Right lobe of liver (tissue), 6 donors: ENCODE results near the gene BRD4. TPM values are rescaled to one million over a fixed set of nuclear protein-coding genes. Genes with fewer than 3 reads are reported as not detected.
A peak's percentile ranks its signal among the peaks of the same experiment; 100 is the strongest.

Experiments
- ATAC-seq, 4 donors: fragments of 200-7000 bp; cut with Tn5 transposase; one replicate each; pipeline ENCODE4 v1.9.1; 2020; ENCODE audit warnings: mild to moderate bottlenecking in 4 of 4, moderate library complexity in 4 of 4
- DNase-seq, 3 donors: peaks; one replicate each; pipeline ENCODE4 v3.0.0-alpha.2; 2020
- H3K27ac ChIP-seq, 3 donors: fragments of 200-600 bp; one replicate each; pipeline ENCODE4 v1.8.0; 2022
- H3K27me3 ChIP-seq, 2 donors: fragments of 200-600 bp; one replicate each; pipeline ENCODE4 v1.8.0; 2022
- H3K36me3 ChIP-seq, 4 donors: fragments of 200-600 bp; sonication (generic) in 1 of 4; one replicate each; pipeline versions ENCODE4 v1.5.1 to v1.8.0; 2017 to 2022; ENCODE audit warnings: control low read depth in 1 of 4
- H3K4me1 ChIP-seq, 4 donors: fragments of 200-600 bp; sonication (generic) in 1 of 4; one replicate each; pipeline versions ENCODE4 v1.5.1 to v1.8.0; 2017 to 2022; ENCODE audit warnings: control low read depth in 1 of 4
- H3K4me3 ChIP-seq, 3 donors: fragments of 200-600 bp; one replicate each; pipeline ENCODE4 v1.8.0; 2022
- H3K9me3 ChIP-seq, 4 donors: fragments of 200-600 bp; sonication (generic) in 1 of 4; one replicate each; pipeline versions ENCODE4 v1.5.1 to v1.8.0; 2017 to 2022; ENCODE audit warnings: control low read depth in 1 of 4
- CTCF ChIP-seq, 4 donors: fragments of 200-600 bp in 3 of 4; fragments of 450-650 bp in 1 of 4; IDR thresholded peaks; one replicate each; pipeline versions ENCODE4 v1.5.1 to v1.8.0; 2016 to 2022; ENCODE audit warnings: antibody characterized with exemption in 4 of 4, mild to moderate bottlenecking in 2 of 4
- POLR2A ChIP-seq: fragments of 450-650 bp; IDR thresholded peaks from one replicate; pipeline ENCODE4 v1.6.1; 2017; ENCODE audit warnings: antibody characterized with exemption, mild to moderate bottlenecking
- WGBS: methylation state at CpG from one replicate; pipeline ENCODE4 v1.1.6; 2018; ENCODE audit warnings: low coverage, low lambda C conversion rate; ENCODE audit not compliant: insufficient coverage; ENCODE audit errors: missing lambda C conversion rate; 5-methylcytosine and 5-hydroxymethylcytosine counted together
- intact Hi-C, 2 donors: fragments of 100-400 bp; cut with DNase I; formaldehyde crosslinking; loops; one replicate each; pipeline versions ENCODE4 v1.11.2 to v1.14.1; 2022
- total RNA-seq, 6 experiments: library from RNA; depleted of rRNA in 2 of 6; stranded (reverse); fragments of >200 nt in 2 of 6; fragmentation: NEBNext Ultra II Directional in 3 of 6; extraction: Animal tissue kit (Norgen Biotek cat#: 25700) in 3 of 6; gene quantifications; one replicate each; pipeline versions ENCODE4 v1.1.0 to v1.2.4, GENCODE V29; 2016 to 2023
- donor health status: DM: no; HTN: yes; CAD: no.
- donor health status: DM: no; HTN: no; CAD: no.
- donor health status: DM: no; HTN: no; CAD: no.
- donor health status: DM: no; HTN: yes; CAD: no.
- donor health status: DM: no; HTN: yes; CAD: no.

Gene BRD4
- total RNA-seq, 6 experiments from 2014 or later = 20.0 to 52.6 (median 40.6) TPM

DNA sequence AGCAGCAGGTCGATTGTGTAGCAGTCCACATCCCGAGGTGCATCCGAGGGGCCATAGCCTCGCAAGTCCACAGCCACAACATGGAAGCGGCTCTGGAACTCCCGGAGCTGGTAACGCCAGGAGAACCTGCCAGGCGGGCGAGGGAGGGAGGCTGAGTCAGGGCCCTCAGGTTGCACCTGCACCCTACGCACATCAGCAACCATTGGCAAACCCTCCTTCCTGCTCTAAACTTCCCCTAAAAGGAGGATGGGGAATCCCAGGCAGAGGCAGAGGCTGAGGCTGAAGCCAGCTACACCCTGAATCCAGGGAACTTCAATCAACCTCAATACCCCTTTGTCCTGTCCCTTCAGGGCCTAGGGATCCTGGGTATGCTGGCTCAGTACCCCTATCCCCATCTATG lies 101.1 kb downstream of the BRD4 start:
- peaks cover 0 to 3% (median 0%) of the 10 kb centered on the region in 4 donors for H3K4me1 ChIP-seq
- H3K27ac ChIP-seq = no peak overlapping the region
- ATAC-seq (no peak), DNase-seq (no peak)
- no peaks in the 10 kb centered on the region for H3K27me3 ChIP-seq
- no peak overlapping the region for H3K4me3 ChIP-seq
- H3K9me3 ChIP-seq = no peaks in the 10 kb centered on the region
- TF ChIP-seq POLR2A (no peak), CTCF (IDR thresholded peaks at IDR 0.05) (no peak)
- WGBS = no CpG with 5 or more reads among the region's 10 CpGs
- H3K36me3 ChIP-seq = no peaks in the 10 kb centered on the region
- intact Hi-C loops = no loop called here

- DNase-seq (no peak), ATAC-seq (no peak)
- Histone ChIP-seq H3K4me1 (no peaks in the 10 kb centered on the region), H3K36me3 (no peaks in the 10 kb centered on the region), H3K27ac (no peak overlapping the region), H3K4me3 (no peak overlapping the region), H3K9me3 (no peaks in the 10 kb centered on the region), H3K27me3 (peaks cover 0 to 5% of the 10 kb centered on the region in 2 donors)
- intact Hi-C loops = no loop called here
- 88% methylated on average over 6 of the region's 7 CpGs for WGBS
- no peak for TF ChIP-seq CTCF (IDR thresholded peaks at IDR 0.05)
- no peak for TF ChIP-seq POLR2A
These were observed 105.1 kb downstream of the BRD4 start for GRCh38 chr19:15227261-15227660.

- no peak for DNase-seq
- no peak overlapping the region for H3K27ac ChIP-seq
These were observed 106.6 kb downstream of the BRD4 start for GRCh38 chr19:15225760-15226159.

GRCh38 chr19:15223649-15224361 lies 108.5 kb downstream of the BRD4 start:
- intact Hi-C loops = no loop called here
- no peaks in the 10 kb centered on the region for H3K4me1 ChIP-seq
- no peaks in the 10 kb centered on the region for H3K9me3 ChIP-seq
- ATAC-seq (no peak), DNase-seq (no peak)
- peak overlapping the region; percentile 35 to 58 (median 37) for H3K4me3 ChIP-seq
- no peaks in the 10 kb centered on the region for H3K36me3 ChIP-seq
- WGBS = 45% methylated on average over 14 of the region's 51 CpGs
- H3K27ac ChIP-seq = no peak overlapping the region
- TF ChIP-seq CTCF (IDR thresholded peaks at IDR 0.05) (no peak), POLR2A (no peak)
- peaks cover 0 to 5% of the 10 kb centered on the region in 2 donors for H3K27me3 ChIP-seq

More at GRCh38 chr19:15225760-15226159, 106.6 kb downstream of the BRD4 start:
- Histone ChIP-seq H3K4me1 (no peaks in the 10 kb centered on the region), H3K36me3 (no peaks in the 10 kb centered on the region), H3K4me3 (no peak overlapping the region), H3K9me3 (no peaks in the 10 kb centered on the region), H3K27me3 (peaks cover 0 to 5% of the 10 kb centered on the region in 2 donors)
- 80% methylated on average over 3 of the region's 7 CpGs for WGBS
- ATAC-seq = no peak
- intact Hi-C loops = no loop called here
- TF ChIP-seq POLR2A = no peak
- TF ChIP-seq CTCF (IDR thresholded peaks at IDR 0.05) = no peak
